ENCODE measurements around the gene CCT5. TPM values are rescaled to one million over a fixed set of nuclear protein-coding genes. Genes with fewer than 3 reads are reported as not detected.

Gene CCT5
- total RNA-seq, 2 experiments from 2014 or later, result 27.4 to 32.0 TPM

- H3K36me3 Mint-ChIP-seq (ENCODE audit: low read depth), result peaks cover 55% of the 10 kb centered on the region
- H3K27ac Mint-ChIP-seq, result no peak overlapping the region
- no peak overlapping the region for H3K4me3 Mint-ChIP-seq
- POLR2A ChIA-PET, result no interaction called here
- CTCF ChIA-PET, result no interaction called here
- H3K27me3 Mint-ChIP-seq, result no peaks in the 10 kb centered on the region
- Histone ChIP-seq H3K4me1 (ENCODE audit: insufficient read depth, low read length) (no peaks in the 10 kb centered on the region), H3K27me3 (ENCODE audit: control insufficient read depth in 1 of 2, insufficient read depth in 2 of 2, low read length in 2 of 2) (no peaks in the 10 kb centered on the region), H3K27ac (ENCODE audit: low read depth in 1 of 2, low read length in 2 of 2) (no peak overlapping the region), H3K36me3 (ENCODE audit: insufficient read depth, low read length) (peaks cover 26% of the 10 kb centered on the region), H3K9me3 (ENCODE audit: control insufficient read depth in 1 of 2, insufficient read depth in 1 of 2, low read length in 2 of 2) (no peaks in the 10 kb centered on the region), H3K4me3 (ENCODE audit: low read length) (no peak overlapping the region)
- H3K9me3 Mint-ChIP-seq, result no peaks in the 10 kb centered on the region
- TF ChIP-seq, protein P1, sequence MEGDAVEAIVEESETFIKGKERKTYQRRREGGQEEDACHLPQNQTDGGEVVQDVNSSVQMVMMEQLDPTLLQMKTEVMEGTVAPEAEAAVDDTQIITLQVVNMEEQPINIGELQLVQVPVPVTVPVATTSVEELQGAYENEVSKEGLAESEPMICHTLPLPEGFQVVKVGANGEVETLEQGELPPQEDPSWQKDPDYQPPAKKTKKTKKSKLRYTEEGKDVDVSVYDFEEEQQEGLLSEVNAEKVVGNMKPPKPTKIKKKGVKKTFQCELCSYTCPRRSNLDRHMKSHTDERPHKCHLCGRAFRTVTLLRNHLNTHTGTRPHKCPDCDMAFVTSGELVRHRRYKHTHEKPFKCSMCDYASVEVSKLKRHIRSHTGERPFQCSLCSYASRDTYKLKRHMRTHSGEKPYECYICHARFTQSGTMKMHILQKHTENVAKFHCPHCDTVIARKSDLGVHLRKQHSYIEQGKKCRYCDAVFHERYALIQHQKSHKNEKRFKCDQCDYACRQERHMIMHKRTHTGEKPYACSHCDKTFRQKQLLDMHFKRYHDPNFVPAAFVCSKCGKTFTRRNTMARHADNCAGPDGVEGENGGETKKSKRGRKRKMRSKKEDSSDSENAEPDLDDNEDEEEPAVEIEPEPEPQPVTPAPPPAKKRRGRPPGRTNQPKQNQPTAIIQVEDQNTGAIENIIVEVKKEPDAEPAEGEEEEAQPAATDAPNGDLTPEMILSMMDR (IDR thresholded peaks at IDR 0.05), result no peak
- intact Hi-C loops (cut with DNase I, micrococcal nuclease), result no loop called here
- ATAC-seq (ENCODE audit: poor library complexity) (no peak), DNase-seq (no peak)
- no peaks in the 10 kb centered on the region for H3K4me1 Mint-ChIP-seq (ENCODE audit: low read depth)
Observed at GRCh38 chr5:10232386-10232785, 17.7 kb upstream of the CCT5 start.

- CTCF ChIA-PET, result interaction anchor here (0.7 kb wide), 1 partner anchor 460 kb away, joined by 3 read pairs; no protein-coding TSS in a partner anchor
- H3K27me3 ChIP-seq (ENCODE audit: control insufficient read depth in 1 of 2, insufficient read depth in 2 of 2, low read length in 2 of 2), result no peaks in the 10 kb centered on the region
- POLR2A ChIA-PET, result no interaction called here
- ATAC-seq (ENCODE audit: poor library complexity), result no peak
- H3K4me1 ChIP-seq (ENCODE audit: insufficient read depth, low read length), result no peaks in the 10 kb centered on the region
- Mint-ChIP-seq H3K27me3 (no peaks in the 10 kb centered on the region), H3K9me3 (no peaks in the 10 kb centered on the region), H3K36me3 (ENCODE audit: low read depth) (peaks cover 55% of the 10 kb centered on the region), H3K4me1 (ENCODE audit: low read depth) (no peaks in the 10 kb centered on the region), H3K4me3 (no peak overlapping the region), H3K27ac (no peak overlapping the region)
- H3K4me3 ChIP-seq (ENCODE audit: low read length), result no peak overlapping the region
- H3K36me3 ChIP-seq (ENCODE audit: insufficient read depth, low read length), result peaks cover 26% of the 10 kb centered on the region
- H3K27ac ChIP-seq (ENCODE audit: low read depth in 1 of 2, low read length in 2 of 2), result no peak overlapping the region
- DNase-seq, result no peak
- intact Hi-C loops (cut with DNase I, micrococcal nuclease), result no loop called here
- no peaks in the 10 kb centered on the region for H3K9me3 ChIP-seq (ENCODE audit: control insufficient read depth in 1 of 2, insufficient read depth in 1 of 2, low read length in 2 of 2)
- TF ChIP-seq, protein P1 (IDR thresholded peaks at IDR 0.05), result no peak
Observed at GRCh38 chr5:10233011-10233410, 17.1 kb upstream of the CCT5 start.

DNA sequence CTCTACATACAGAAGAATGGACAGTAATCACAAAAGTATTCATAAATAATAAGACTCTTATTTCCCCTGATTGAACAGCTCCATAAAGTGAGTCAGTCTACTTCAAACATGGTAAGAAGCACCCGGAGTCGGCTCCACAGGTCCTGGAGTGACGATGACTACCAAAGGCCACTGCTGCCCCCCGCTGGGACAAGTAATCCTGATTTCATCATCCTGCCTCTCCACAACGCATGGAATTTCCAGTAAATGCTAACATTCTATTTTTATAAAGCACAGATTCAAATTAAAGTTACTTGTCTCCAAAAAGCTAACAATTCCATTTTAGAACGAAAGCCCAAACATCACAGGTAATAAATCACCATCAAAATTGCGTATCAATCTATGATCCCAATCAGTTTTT is 16.6 kb upstream of the CCT5 start:
- Histone ChIP-seq H3K36me3 (ENCODE audit: insufficient read depth, low read length) (peaks cover 29% of the 10 kb centered on the region), H3K4me3 (ENCODE audit: low read length) (no peak overlapping the region), H3K27me3 (ENCODE audit: control insufficient read depth in 1 of 2, insufficient read depth in 2 of 2, low read length in 2 of 2) (no peaks in the 10 kb centered on the region), H3K27ac (ENCODE audit: low read depth in 1 of 2, low read length in 2 of 2) (no peak overlapping the region), H3K9me3 (ENCODE audit: control insufficient read depth in 1 of 2, insufficient read depth in 1 of 2, low read length in 2 of 2) (no peaks in the 10 kb centered on the region), H3K4me1 (ENCODE audit: insufficient read depth, low read length) (no peaks in the 10 kb centered on the region)
- no peak overlapping the region for H3K4me3 Mint-ChIP-seq
- H3K36me3 Mint-ChIP-seq (ENCODE audit: low read depth), result peaks cover 58% of the 10 kb centered on the region
- H3K27ac Mint-ChIP-seq, result no peak overlapping the region
- CTCF ChIA-PET, result interaction anchor here (0.7 kb wide), 1 partner anchor 460 kb away, joined by 3 read pairs; no protein-coding TSS in a partner anchor
- no peaks in the 10 kb centered on the region for H3K9me3 Mint-ChIP-seq
- intact Hi-C loops (cut with DNase I, micrococcal nuclease), result no loop called here
- DNase-seq (no peak), ATAC-seq (ENCODE audit: poor library complexity) (no peak)
- POLR2A ChIA-PET, result no interaction called here
- H3K27me3 Mint-ChIP-seq, result no peaks in the 10 kb centered on the region
- no peaks in the 10 kb centered on the region for H3K4me1 Mint-ChIP-seq (ENCODE audit: low read depth)
- TF ChIP-seq, protein P1 (IDR thresholded peaks at IDR 0.05), result no peak

All from CD4-positive, alpha-beta T cell (primary cell).